ENCODE measurements around the gene ASB6. TPM values are rescaled to one million over a fixed set of nuclear protein-coding genes. Genes with fewer than 3 reads are reported as not detected.

ASB6 gene
- total RNA-seq, 1 experiment from 2014 or later, result 17.4 TPM

- CTCF ChIA-PET, result no interaction called here
Observed at GRCh38 chr9:129676975-129677374, 35.0 kb upstream of the ASB6 start.

GRCh38 chr9:129676287-129676686, 34.3 kb upstream of the ASB6 start:
- no TSS peak for BruUV-seq (replicated peaks)
- Mint-ChIP-seq H3K27me3 (ENCODE audit: insufficient read depth, unreplicated experiment) (peaks cover 8% of the 10 kb centered on the region), H3K9me3 (ENCODE audit: unreplicated experiment) (no peaks in the 10 kb centered on the region), H3K36me3 (ENCODE audit: insufficient read depth, unreplicated experiment) (no peaks in the 10 kb centered on the region), H3K4me3 (ENCODE audit: unreplicated experiment) (no peak overlapping the region), H3K27ac (ENCODE audit: unreplicated experiment) (no peak overlapping the region), H3K4me1 (ENCODE audit: low read depth, unreplicated experiment) (no peaks in the 10 kb centered on the region)
- Histone ChIP-seq H3K36me3 (ENCODE audit: control insufficient read depth, insufficient read depth, low read length) (no peaks in the 10 kb centered on the region), H3K4me3 (ENCODE audit: low read depth, low read length) (no peak overlapping the region), H3K4me1 (no peaks in the 10 kb centered on the region), H3K27me3 (replicated peaks; ENCODE audit: control insufficient read depth, insufficient read depth, low read length) (no peaks in the 10 kb centered on the region), H3K9me3 (no peaks in the 10 kb centered on the region)
- intact Hi-C loops (cut with micrococcal nuclease; ENCODE audit: unreplicated experiment), result no loop called here
- ChIA-PET POLR2A (no interaction called here), CTCF (no interaction called here)
- no peak for TF ChIP-seq CTCF (IDR thresholded peaks at IDR 0.05; ENCODE audit: insufficient read depth in 1 of 2, low read depth in 1 of 2, low read length in 1 of 2, severe bottlenecking in 1 of 2, unreplicated experiment in 1 of 2)
- DNase-seq, result no peak

More at GRCh38 chr9:129676975-129677374, 35.0 kb upstream of the ASB6 start:
- no TSS peak for BruUV-seq (replicated peaks)
- POLR2A ChIA-PET, result interaction anchor here (0.5 kb wide), 1 partner anchor 195 kb away, joined by 3 read pairs; no protein-coding TSS in a partner anchor
- Histone ChIP-seq H3K4me1 (no peaks in the 10 kb centered on the region), H3K36me3 (ENCODE audit: control insufficient read depth, insufficient read depth, low read length) (no peaks in the 10 kb centered on the region), H3K27me3 (replicated peaks; ENCODE audit: control insufficient read depth, insufficient read depth, low read length) (no peaks in the 10 kb centered on the region), H3K9me3 (no peaks in the 10 kb centered on the region), H3K4me3 (ENCODE audit: low read depth, low read length) (no peak overlapping the region)
- Mint-ChIP-seq H3K4me3 (ENCODE audit: unreplicated experiment) (no peak overlapping the region), H3K36me3 (ENCODE audit: insufficient read depth, unreplicated experiment) (no peaks in the 10 kb centered on the region), H3K4me1 (ENCODE audit: low read depth, unreplicated experiment) (no peaks in the 10 kb centered on the region), H3K27ac (ENCODE audit: unreplicated experiment) (no peak overlapping the region), H3K27me3 (ENCODE audit: insufficient read depth, unreplicated experiment) (peaks cover 8% of the 10 kb centered on the region), H3K9me3 (ENCODE audit: unreplicated experiment) (no peaks in the 10 kb centered on the region)
- intact Hi-C loops (cut with micrococcal nuclease; ENCODE audit: unreplicated experiment), result no loop called here
- DNase-seq, result no peak
- no peak for TF ChIP-seq CTCF (IDR thresholded peaks at IDR 0.05; ENCODE audit: insufficient read depth in 1 of 2, low read depth in 1 of 2, low read length in 1 of 2, severe bottlenecking in 1 of 2, unreplicated experiment in 1 of 2)

- BruUV-seq (replicated peaks), result no TSS peak
- H3K9me3 ChIP-seq, result no peaks in the 10 kb centered on the region
- intact Hi-C loops (cut with micrococcal nuclease; ENCODE audit: unreplicated experiment), result no loop called here
- no peaks in the 10 kb centered on the region for H3K36me3 ChIP-seq (ENCODE audit: control insufficient read depth, insufficient read depth, low read length)
- DNase-seq, result no peak
- no peak for TF ChIP-seq CTCF (IDR thresholded peaks at IDR 0.05; ENCODE audit: insufficient read depth in 1 of 2, low read depth in 1 of 2, low read length in 1 of 2, severe bottlenecking in 1 of 2, unreplicated experiment in 1 of 2)
- no peak overlapping the region for H3K4me3 ChIP-seq (ENCODE audit: low read depth, low read length)
- Mint-ChIP-seq H3K27ac (ENCODE audit: unreplicated experiment) (no peak overlapping the region), H3K36me3 (ENCODE audit: insufficient read depth, unreplicated experiment) (no peaks in the 10 kb centered on the region), H3K4me3 (ENCODE audit: unreplicated experiment) (no peak overlapping the region), H3K4me1 (ENCODE audit: low read depth, unreplicated experiment) (no peaks in the 10 kb centered on the region), H3K27me3 (ENCODE audit: insufficient read depth, unreplicated experiment) (peaks cover 8% of the 10 kb centered on the region), H3K9me3 (ENCODE audit: unreplicated experiment) (no peaks in the 10 kb centered on the region)
- H3K27me3 ChIP-seq (replicated peaks; ENCODE audit: control insufficient read depth, insufficient read depth, low read length), result no peaks in the 10 kb centered on the region
- ChIA-PET CTCF (no interaction called here), POLR2A (no interaction called here)
- H3K4me1 ChIP-seq, result no peaks in the 10 kb centered on the region
Observed at GRCh38 chr9:129675620-129676019, 33.7 kb upstream of the ASB6 start.

Measured in Caco-2 (cell line).